K562 (cell line): Measurements from ENCODE around the gene MYG1. TPM values are rescaled to one million over a fixed set of nuclear protein-coding genes. Genes with fewer than 3 reads are reported as not detected.

Source experiments
- ATAC-seq: fragments of 200-7000 bp; cut with Tn5 transposase; 3 replicates; pipeline ENCODE4 v1.9.1; 2020; ENCODE audit warnings: moderate library complexity
- BruUV-seq: library from RNA; stranded (reverse); fragments of 400-500 nt; replicated peaks from 2 replicates; lab custom pipeline; 2021; lab: Mats Ljungman, UMichigan
- CTCF ChIA-PET: fragments of 300-600 bp; formaldehyde crosslinking; extraction: SDS; loops from one replicate; lab custom pipeline; 2021; ENCODE audit warnings: low intra/inter-chr PET ratio; lab: Yijun Ruan, JAX
- POLR2A ChIA-PET: fragments of 300-600, 350-650 bp; sonication (Branson Sonifier 250); formaldehyde crosslinking; extraction: SDS; loops from one replicate; lab custom pipeline; 2021; ENCODE audit warnings: antibody characterized with exemption, inconsistent platforms; lab: Yijun Ruan, JAX
- DNase-seq, 4 experiments: peaks; one replicate each; pipeline versions ENCODE4 v3.0.0 to v3.0.0-alpha.2; 2011 to 2018; ENCODE audit warnings: low spot score in 3 of 4, mixed read lengths in 3 of 4; ENCODE audit errors: extremely low read depth in 1 of 4
- FAIRE-seq: peaks from 2 replicates; lab custom pipeline; 2011; peaks lifted over from hg19 to GRCh38; lab: Jason Lieb, UNC
- H2AFZ ChIP-seq: 2 replicates; pipeline ENCODE4 v1.6.0; 2011; ENCODE audit warnings: low read depth, low read length, control low read depth, inconsistent platforms
- H3K27ac ChIP-seq: fragments of 200-600 bp; 3 replicates; pipeline ENCODE4 v1.8.0; 2011; ENCODE audit warnings: low read depth, mild to moderate bottlenecking, control low read depth, inconsistent platforms, low read length, moderate library complexity, mixed read lengths; ENCODE audit errors: extremely low read depth
- H3K27me3 ChIP-seq, 2 experiments: fragments of 300-600 bp in 1 of 2; 2 replicates in 1 of 2; 3 replicates in 1 of 2; pipeline versions ENCODE4 v1.6.0 to v1.8.0; 2011; ENCODE audit warnings: inconsistent platforms in 2 of 2, low read length in 2 of 2, mild to moderate bottlenecking in 1 of 2, mixed read lengths in 1 of 2, moderate library complexity in 1 of 2; ENCODE audit not compliant: control insufficient read depth in 2 of 2, insufficient read depth in 2 of 2
- H3K36me3 ChIP-seq: fragments of 300-600 bp; 3 replicates; pipeline ENCODE4 v1.8.0; 2011; ENCODE audit warnings: mild to moderate bottlenecking, low read length, inconsistent platforms; ENCODE audit not compliant: control insufficient read depth, insufficient read depth
- H3K4me1 ChIP-seq, 2 experiments: fragments of 200-600 bp in 1 of 2; replicated peaks in 1 of 2; 2 replicates in 1 of 2; 3 replicates in 1 of 2; pipeline versions ENCODE4 v1.5.1 to v1.8.0; 2011; ENCODE audit warnings: inconsistent platforms in 2 of 2, low read length in 2 of 2, mild to moderate bottlenecking in 1 of 2, mixed read lengths in 1 of 2, moderate library complexity in 1 of 2; ENCODE audit not compliant: control insufficient read depth in 2 of 2, insufficient read depth in 2 of 2
- H3K4me2 ChIP-seq: 2 replicates; pipeline ENCODE4 v1.6.1; 2011; ENCODE audit warnings: low read length, control low read depth, inconsistent platforms, mixed read lengths; ENCODE audit not compliant: insufficient read depth
- H3K4me3 ChIP-seq: fragments of 200-600 bp; sonication (generic), shearing (Covaris generic); 2 replicates; pipeline ENCODE4 v1.5.1; 2016; ENCODE audit warnings: control low read depth, inconsistent platforms
- H3K79me2 ChIP-seq: fragments of 200-600 bp; 3 replicates; pipeline ENCODE4 v1.8.0; 2011; ENCODE audit warnings: low read length, inconsistent platforms; ENCODE audit not compliant: control insufficient read depth, insufficient read depth
- H3K9ac ChIP-seq, 2 experiments: 2 replicates each; pipeline versions ENCODE4 v1.6.0 to v1.6.1; 2011; ENCODE audit warnings: low read depth in 2 of 2, low read length in 2 of 2, control low read depth in 1 of 2, inconsistent platforms in 1 of 2, mild to moderate bottlenecking in 1 of 2, mixed read lengths in 1 of 2; ENCODE audit not compliant: insufficient read depth in 1 of 2
- H3K9me1 ChIP-seq: one replicate; pipeline ENCODE4 v1.6.0; 2011; ENCODE audit warnings: inconsistent platforms, mild to moderate bottlenecking, low read length, moderate library complexity; ENCODE audit not compliant: control insufficient read depth, insufficient read depth
- H3K9me3 ChIP-seq: replicated peaks from 2 replicates; pipeline ENCODE4 v1.5.1; 2011; ENCODE audit warnings: low read depth, low read length, inconsistent platforms; ENCODE audit not compliant: control insufficient read depth, insufficient read depth
- H4K20me1 ChIP-seq: replicated peaks from 2 replicates; pipeline ENCODE4 v1.6.1; 2011; ENCODE audit warnings: low read length, inconsistent platforms, mixed read lengths; ENCODE audit not compliant: control insufficient read depth, insufficient read depth
- BDP1 ChIP-seq: IDR thresholded peaks from 3 replicates; pipeline ENCODE4 v1.6.1; 2011; ENCODE audit not compliant: insufficient read length, insufficient read depth
- DLX4 ChIP-seq: fragments of 250-450 bp; sonication (Bioruptor Pico); IDR thresholded peaks from 2 replicates; pipeline ENCODE4 v1.6.1; 2021; ENCODE audit warnings: mild to moderate bottlenecking
- SMARCA4 ChIP-seq: fragments of 450-650 bp; IDR thresholded peaks from 2 replicates; pipeline ENCODE4 v1.6.1; 2016
- ZNF318 ChIP-seq, 2 experiments: fragments of 450-650 bp; IDR thresholded peaks; 2 replicates each; pipeline ENCODE4 v1.6.1; 2016; ENCODE audit warnings: mild to moderate bottlenecking in 2 of 2, borderline replicate concordance in 1 of 2, low read depth in 1 of 2, moderate library complexity in 1 of 2
- ZNF609 ChIP-seq: sonication (generic); formaldehyde crosslinking; IDR thresholded peaks from 2 replicates; pipeline ENCODE4 v1.8.1; 2023; ENCODE audit warnings: missing genetic modification reagents, mild to moderate bottlenecking, borderline replicate concordance
- in situ Hi-C: fragments of 300-500 bp; cut with MboI; formaldehyde crosslinking; loops from 4 replicates; pipeline ENCODE4 v1.15.0; 2018; ENCODE audit warnings: inconsistent platforms, mixed read lengths
- intact Hi-C: fragments of 100-400 bp; cut with micrococcal nuclease; formaldehyde crosslinking; loops from 2 replicates; pipeline ENCODE4 v1.14.2; 2022
- polyA plus RNA-seq, 8 experiments: library from polyadenylated mRNA; depleted of rRNA in 4 of 8; stranded (reverse) in 5 of 8; unstranded in 3 of 8; fragments of >200 nt; fragmentation: Nextera tagmentation in 2 of 8; fragmentation: Illumina TruSeq in 1 of 8; extraction: Ambion mirVana in 2 of 8; extraction: Trizol in 1 of 8; gene quantifications; 2 replicates each; pipeline versions ENCODE4 v1.2.1 to v1.2.3, GENCODE V29; 2011 to 2014; ENCODE audit warnings: inconsistent platforms in 1 of 8, missing spikeins in 1 of 8
- total RNA-seq, 7 experiments: library from RNA; depleted of rRNA in 6 of 7; stranded (reverse); fragments of >200 nt in 6 of 7; fragmentation: Illumina TruSeq in 2 of 7; extraction: Trizol in 2 of 7; gene quantifications; 2 replicates each; pipeline versions ENCODE4 v1.2.1 to v1.2.3, GENCODE V29; 2011 to 2021; ENCODE audit warnings: low replicate concordance in 1 of 7

The MYG1 gene
- total and polyA plus RNA-seq, 9 of the 15 experiments (the other 6 are each of a cell fraction or from before 2014, with no cell fraction given): 0.45 to 5.6 (median 2.1) TPM

- TF ChIP-seq ZNF609 (CRISPR knock-in tag): no peak
These were observed 8.8 kb upstream of the MYG1 start (continued) for GRCh38 chr12:53290661-53291060.

GRCh38 chr12:53292426-53292825 lies 7.1 kb upstream of the MYG1 start:
- Histone ChIP-seq H3K79me2 (peaks cover 23% of the 10 kb centered on the region), H3K9me1 (no peaks in the 10 kb centered on the region), H3K9me3 (no peaks in the 10 kb centered on the region), H2AFZ (no peak overlapping the region), H4K20me1 (no peaks in the 10 kb centered on the region), H3K4me1 (peaks cover 9 to 13% of the 10 kb centered on the region in 2 experiments; a peak in 4 of 5 replicates), H3K27ac (no peak overlapping the region), H3K4me2 (no peak overlapping the region), H3K27me3 (no peaks in the 10 kb centered on the region), H3K9ac (no peak overlapping the region), H3K36me3 (peaks cover 77% of the 10 kb centered on the region), H3K4me3 (no peak overlapping the region)
- ChIA-PET CTCF (no interaction called here), POLR2A (interaction anchor here (0.8 to 4.1 kb wide), 5 partner anchors 9 to 133 kb away, joined by 3 to 16 read pairs (median 4); no protein-coding TSS in a partner anchor)
- ATAC-seq: no peak
- in situ Hi-C loops: no loop called here
- no peak for DNase-seq
- intact Hi-C loops: no loop called here
- no peak for FAIRE-seq
- BruUV-seq: no TSS peak
- TF ChIP-seq SMARCA4 (no peak), DLX4 (no peak), BDP1 (no peak), ZNF318 (IDR thresholded peaks at IDR 0.05; ENCODE audit: borderline replicate concordance in 1 of 2, low read depth in 1 of 2) (no peak)
